HG02759 (cell line): Measurements from ENCODE around the gene ANKS1A.

Experiments used
- ATAC-seq: cut with Tn5 transposase; IDR thresholded peaks from one replicate; pipeline ENCODE4 v1.9.1; 2021; ENCODE audit warnings: mild to moderate bottlenecking, moderate library complexity; ENCODE audit not compliant: unreplicated experiment

The ANKS1A gene

DNA sequence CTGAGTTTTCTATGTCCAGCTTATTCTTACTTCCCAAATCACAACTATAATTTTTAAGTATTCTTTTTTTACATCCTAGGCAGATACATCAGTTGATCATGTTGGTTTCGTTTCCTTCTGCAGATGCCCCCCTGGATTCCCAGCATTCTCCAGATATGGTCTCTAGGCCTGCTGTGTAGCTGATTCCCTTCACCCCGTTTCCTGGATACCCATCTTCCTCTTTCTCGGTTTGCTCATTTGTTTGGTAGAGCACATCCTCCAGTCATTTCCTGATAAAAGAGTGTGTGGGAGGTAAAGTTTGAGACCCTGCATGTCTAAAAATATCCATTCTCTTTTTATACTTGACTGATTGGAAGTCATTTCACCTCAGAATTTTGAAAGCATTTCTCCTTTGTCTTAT is 66.4 kb downstream of the ANKS1A start:
- ATAC-seq = no peak

DNA sequence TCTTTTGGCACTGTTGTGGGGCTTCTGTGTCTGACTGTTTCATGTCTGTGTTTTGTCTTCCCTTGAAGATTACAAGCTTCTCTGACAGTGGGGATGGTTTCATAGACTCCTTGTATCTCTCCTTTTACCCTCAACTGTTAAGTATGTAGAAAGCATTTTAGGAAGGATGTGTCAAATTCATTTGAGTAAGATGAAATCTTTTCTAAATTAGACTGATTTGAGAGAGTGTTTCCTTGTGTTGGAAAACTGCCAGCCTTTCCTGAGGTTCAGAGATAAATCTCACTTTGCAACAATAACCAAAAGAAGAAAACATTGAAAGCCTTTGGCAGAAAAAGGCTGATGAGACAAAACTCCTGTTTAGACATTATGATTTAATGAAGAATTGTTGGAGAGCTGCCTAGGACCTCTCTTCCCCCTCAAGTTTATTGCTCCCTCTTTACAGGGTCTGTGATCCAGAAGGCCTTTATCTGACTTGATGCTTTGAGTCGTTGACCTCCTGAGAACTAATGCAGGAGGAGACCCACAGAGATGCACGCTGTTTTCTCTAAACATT is 68.3 kb downstream of the ANKS1A start:
- ATAC-seq = no peak

DNA sequence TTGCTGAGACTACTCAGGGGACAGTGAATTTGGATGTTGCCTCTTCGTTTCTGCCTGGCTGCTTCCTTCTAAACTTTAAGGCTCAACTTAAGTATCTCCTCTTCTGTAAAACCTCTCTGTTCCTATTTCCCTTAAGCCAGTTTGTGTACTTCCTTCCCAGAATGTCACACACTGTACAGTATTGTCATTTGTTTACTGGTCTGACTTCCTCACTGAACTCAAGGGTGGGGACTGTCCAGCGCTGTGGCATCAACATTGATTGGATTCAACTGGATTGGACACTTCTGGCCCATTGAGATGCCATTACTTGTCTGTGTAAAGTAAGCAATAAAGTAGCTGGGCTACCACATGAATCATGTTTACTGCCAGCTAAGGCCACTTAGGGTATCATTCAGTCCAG is 69.7 kb downstream of the ANKS1A start:
- ATAC-seq = no peak

DNA sequence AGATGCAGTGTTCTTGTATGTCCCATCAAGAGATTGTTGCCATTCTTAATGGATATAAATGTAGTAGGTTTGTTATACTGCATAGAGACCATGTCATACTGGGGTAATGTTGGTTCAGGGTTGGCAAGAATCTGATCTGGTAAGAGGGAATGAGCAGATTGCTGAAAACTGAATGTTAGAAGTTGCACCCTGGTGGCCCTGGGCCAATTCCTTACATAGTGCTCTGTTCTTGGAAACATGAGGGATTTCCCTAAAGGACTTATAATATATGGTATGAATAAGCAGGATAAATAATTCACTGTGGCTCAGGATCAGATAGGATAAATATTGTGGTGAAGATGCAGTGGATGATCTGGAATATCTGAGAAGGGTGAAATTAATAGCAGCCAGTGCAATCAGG is 70.2 kb downstream of the ANKS1A start:
- ATAC-seq = no peak

DNA sequence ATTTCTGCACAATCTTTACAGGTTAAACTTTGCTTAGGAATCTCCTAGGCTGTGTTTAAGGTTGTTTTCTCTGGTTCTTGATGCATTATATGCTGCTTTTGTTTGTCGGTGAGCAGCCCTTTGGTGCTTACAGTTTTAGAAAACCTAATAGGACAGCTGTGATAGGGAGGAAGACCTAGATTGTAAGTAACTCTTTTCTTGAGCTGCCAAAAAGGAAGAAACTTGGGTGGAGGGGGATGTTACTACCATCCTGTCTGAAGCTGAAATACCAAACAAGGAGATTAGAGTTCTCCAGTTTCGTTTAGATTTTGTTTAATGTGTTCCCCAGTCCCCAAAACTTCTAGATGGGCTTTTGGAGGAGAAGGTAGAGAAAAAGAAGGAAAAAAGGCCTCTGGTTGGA is 72.0 kb downstream of the ANKS1A start:
- no peak for ATAC-seq

DNA sequence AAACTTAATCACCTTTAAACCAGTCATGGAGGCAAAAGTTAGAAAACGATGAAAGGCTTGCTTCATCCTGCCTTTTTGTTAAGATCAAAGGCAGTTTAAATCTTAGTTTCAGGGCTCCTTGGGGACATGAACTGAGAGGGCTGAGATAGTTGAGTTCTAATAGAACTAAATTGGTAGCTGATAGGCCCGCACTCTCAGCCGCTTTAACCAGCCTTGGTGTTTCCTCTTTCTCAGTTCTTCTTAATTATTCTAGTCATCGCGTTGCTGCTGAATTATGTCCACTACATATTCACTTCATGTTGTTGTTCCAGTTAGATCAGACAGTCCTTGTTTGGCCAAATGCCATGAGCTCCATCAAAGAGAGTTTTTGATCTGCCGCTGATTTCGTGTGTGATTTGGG is 72.5 kb downstream of the ANKS1A start:
- ATAC-seq = no peak

DNA sequence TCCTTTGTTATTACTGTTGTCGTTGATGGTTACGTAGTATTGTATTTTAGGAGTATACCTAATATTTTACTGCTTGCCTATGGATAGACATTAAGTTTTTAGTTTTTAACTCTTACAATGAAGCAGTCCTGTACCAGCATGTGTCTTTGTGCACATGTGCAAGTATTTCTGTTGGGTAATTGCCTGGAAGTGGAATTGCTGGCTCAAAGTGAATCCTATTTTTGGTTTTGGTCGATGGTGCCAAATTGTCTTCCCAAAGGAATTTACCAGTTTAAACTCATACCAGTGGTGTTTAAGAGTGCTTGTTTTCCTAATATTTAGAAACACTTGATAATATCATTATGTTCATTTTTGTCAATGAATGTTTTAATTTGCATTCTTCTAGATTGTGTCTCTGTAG is 75.5 kb downstream of the ANKS1A start:
- ATAC-seq = no peak

DNA sequence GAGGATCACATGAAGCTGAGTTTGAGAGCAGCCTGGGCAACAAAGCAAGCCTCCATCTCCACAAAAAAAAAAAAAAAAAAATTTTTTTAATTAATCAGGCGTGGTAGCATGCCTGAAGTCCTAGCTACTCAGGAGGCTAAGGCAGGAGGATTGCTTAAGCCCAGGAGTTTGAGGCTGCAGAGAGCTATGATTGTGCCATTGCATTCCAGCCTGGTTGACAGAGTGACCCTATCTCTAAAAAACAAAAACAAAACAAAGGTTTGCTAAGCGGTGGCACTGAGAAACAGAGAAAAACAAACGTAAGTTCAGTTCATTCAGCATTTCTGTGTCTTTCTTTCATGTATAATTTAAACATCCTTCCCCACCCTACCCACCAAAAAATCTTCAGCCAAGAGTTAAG is 78.4 kb downstream of the ANKS1A start:
- ATAC-seq = no peak

GRCh38 chr6:34969662-34970265 is 80.7 kb downstream of the ANKS1A start:
- no peak for ATAC-seq

- no peak for ATAC-seq
Measured at GRCh38 chr6:34970488-34970887, 81.4 kb downstream of the ANKS1A start.

- ATAC-seq = no peak
Measured at GRCh38 chr6:34970957-34971356, 81.9 kb downstream of the ANKS1A start.

GRCh38 chr6:34973547-34974248 is 84.6 kb downstream of the ANKS1A start:
- ATAC-seq = no peak

DNA sequence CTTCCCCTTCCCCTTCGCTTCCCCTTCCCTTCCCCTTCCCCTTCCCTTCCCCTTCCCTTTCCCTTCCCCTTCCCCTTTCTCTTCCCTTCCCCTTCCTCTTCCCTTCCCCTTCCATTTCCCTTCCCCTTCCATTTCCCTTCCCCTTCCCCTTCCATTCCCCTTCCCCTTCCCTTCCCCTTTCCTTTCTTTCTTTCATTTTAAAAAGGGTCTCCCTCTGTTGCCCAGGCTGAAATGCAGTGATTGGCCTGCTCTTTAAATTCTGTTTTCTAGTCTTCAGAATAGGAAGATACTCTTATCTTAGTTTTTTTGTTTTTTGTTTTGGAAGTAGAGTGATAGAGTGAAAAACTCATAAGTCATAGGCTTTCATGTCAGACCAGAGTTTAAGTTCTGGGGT is 85.2 kb downstream of the ANKS1A start:
- no peak for ATAC-seq

DNA sequence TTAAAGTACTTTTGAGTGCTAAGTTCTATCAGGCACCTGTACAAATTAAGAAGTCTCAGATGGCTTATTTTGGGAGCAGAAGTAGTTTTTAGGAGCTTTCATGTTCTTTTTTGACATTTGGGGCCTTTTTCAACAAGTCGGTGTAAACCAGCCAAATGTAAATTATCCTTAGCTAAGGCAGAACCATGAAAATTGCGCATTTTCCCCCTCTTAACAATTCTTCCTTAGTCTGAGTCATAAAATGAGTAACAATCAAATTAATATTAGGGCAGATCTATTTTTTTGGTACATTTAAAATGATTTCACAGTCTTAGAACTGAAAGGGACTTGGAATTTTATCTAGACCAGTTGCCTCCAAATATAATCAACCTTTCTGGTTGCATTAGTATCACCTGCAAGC is 87.2 kb downstream of the ANKS1A start:
- no peak for ATAC-seq

- ATAC-seq = no peak
Measured at GRCh38 chr6:34979218-34979617, 90.2 kb downstream of the ANKS1A start.

DNA sequence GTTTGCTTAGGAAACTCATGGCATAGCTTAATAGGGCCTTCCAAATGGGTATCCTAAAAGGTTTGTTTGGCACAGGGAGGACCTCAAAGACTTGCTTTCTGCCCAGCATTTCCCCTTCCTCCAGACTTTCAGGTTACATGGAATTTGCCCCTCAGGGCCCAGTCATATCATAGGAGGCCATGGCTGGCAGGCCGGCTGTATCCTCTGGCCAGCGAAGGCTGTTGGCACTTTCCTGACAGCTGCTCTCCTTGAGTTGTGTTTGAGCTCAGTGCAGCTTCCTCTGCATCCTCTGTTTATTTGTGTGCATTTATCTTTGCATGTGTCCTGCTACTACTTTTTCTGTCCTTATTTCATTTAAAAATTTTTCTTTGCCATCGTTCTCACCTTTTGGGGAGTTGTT is 90.9 kb downstream of the ANKS1A start:
- no peak for ATAC-seq

DNA sequence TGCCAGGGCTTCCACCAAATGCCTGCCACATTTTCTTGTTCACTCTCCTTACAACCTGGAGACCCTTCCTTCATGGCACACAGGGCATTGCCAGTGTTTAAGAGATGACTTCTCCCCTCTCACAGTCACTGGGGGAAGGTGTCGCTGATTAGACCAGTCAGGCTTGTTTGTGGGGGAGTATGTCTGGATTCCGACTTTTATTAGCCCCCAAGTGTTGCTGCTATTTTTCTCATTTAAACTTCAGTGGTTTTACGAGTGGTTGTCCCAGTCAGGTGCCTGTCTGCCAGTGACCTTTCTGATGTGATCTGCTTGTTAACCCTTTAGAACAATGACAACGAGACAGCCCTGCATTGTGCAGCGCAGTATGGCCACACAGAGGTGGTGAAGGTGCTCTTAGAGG is 92.3 kb downstream of the ANKS1A start:
- ATAC-seq = no peak

DNA sequence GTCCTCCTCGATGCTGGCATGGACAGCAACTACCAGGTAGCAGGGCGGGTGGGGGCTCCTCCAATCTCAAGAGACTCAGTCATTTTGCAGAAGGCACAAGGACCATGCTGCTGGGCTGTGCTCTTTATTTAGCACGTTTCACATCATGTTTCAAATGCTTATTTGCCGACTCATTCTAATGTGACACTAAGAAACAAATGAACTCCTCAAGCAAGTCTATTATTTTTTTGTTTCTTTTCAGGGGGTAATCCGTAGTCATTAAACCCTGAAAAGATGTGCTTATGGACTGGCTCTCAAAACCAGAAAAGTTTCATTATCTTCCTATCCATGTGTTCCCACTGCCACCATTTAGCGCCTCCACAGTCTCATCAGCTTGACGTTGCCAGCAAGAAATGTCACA is 92.9 kb downstream of the ANKS1A start:
- no peak for ATAC-seq

DNA sequence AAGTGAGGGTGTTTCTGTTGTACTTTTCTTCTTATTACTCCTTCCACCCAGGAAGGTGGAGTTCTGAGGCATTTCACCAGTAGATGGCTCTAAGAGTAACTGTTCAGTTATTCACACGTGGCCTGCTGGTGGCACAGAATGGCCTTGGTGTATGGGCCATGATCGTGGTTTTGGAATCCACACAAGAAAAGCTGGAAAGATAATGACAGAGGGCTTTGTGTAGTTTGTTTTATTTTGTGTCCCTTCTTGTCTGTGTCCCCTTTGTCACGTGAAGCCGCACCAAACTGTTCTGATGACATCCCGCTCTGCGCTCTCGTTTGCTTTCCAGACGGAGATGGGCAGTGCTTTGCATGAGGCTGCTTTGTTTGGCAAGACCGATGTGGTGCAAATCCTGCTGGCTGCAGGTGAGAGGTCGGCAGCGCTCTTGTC is 93.4 kb downstream of the ANKS1A start:
- ATAC-seq = no peak

DNA sequence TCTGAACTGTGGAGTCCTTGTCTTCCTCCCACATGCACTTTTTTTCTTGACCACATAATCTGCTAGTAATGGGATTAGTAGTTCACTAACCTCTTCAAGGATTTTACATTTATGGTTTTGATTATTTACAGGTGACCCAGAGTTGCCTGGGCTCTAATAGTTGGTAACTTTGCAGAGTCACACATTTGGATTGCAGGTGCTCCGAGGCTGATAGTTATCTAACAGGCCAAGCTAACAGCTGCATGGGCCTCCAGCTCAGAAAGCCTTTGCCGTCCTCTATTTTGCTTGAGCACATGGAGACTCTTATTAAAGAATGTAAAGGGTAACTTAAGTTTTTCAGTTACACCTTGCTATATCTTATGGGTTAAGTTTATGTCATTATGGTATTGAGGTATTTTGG is 95.4 kb downstream of the ANKS1A start:
- ATAC-seq = no peak

DNA sequence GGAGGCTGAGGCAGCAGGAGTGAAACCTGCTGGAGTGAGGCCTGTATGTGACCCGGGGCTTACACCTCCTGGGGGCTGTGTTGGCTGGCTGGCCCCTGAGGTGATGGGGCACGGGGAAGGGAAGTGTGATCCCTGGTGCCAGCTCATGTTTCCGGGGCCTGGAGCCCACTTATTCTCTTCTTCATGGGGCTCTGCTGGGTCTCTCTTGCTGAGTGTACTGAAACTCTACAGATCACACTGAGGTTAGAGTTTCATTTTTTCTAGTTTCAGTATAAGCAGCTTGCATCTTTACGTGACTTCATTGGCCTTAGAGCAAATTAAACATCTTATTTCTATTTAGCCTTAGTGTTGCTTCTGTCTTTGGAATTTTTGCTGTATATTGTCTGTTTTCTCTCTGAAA is 96.2 kb downstream of the ANKS1A start:
- ATAC-seq = no peak

- no peak for ATAC-seq
Measured at GRCh38 chr6:34986845-34987246, 97.8 kb downstream of the ANKS1A start.

GRCh38 chr6:34987506-34987905 is 98.5 kb downstream of the ANKS1A start:
- ATAC-seq = no peak
